HepG2 (cell line): ENCODE results near the gene TEX13D. TPM values are rescaled to one million over a fixed set of nuclear protein-coding genes. Genes with fewer than 3 reads are reported as not detected.

Experiments used
- ATAC-seq: fragments of 200-7000 bp; cut with Tn5 transposase; 3 replicates; pipeline ENCODE4 v1.9.1; 2020; ENCODE audit warnings: mild to moderate bottlenecking, moderate library complexity
- BruUV-seq: library from RNA; stranded (reverse); fragments of 400-500 nt; replicated peaks from 2 replicates; lab custom pipeline; 2021; lab: Mats Ljungman, UMichigan
- CTCF ChIA-PET: fragments of 300-600 bp; formaldehyde crosslinking; extraction: SDS; loops from one replicate; lab custom pipeline; 2021; ENCODE audit warnings: low total read pairs, inconsistent platforms, low intra/inter-chr PET ratio; lab: Yijun Ruan, JAX
- POLR2A ChIA-PET: fragments of 350-600 bp; sonication (Branson Sonifier 250); formaldehyde crosslinking; loops from one replicate; lab custom pipeline; 2020; ENCODE audit warnings: antibody characterized with exemption, inconsistent platforms; lab: Yijun Ruan, JAX
- DNase-seq: peaks from one replicate; pipeline ENCODE4 v3.0.0-alpha.2; 2015; ENCODE audit warnings: low spot score
- FAIRE-seq: peaks from 3 replicates; lab custom pipeline; 2011; peaks lifted over from hg19 to GRCh38; lab: Jason Lieb, UNC
- H2AFZ ChIP-seq: one replicate; pipeline ENCODE4 v1.6.1; 2011; ENCODE audit warnings: low read length, inconsistent platforms
- H3K27ac ChIP-seq: fragments of 300-600 bp; 3 replicates; pipeline ENCODE4 v1.8.0; 2011; ENCODE audit warnings: mixed run types, mild to moderate bottlenecking, mixed read lengths, low read length, inconsistent platforms; ENCODE audit not compliant: insufficient read depth; ENCODE audit errors: extremely low read length
- H3K27me3 ChIP-seq, 2 experiments: fragments of 200-600 bp in 1 of 2; 2 replicates in 1 of 2; 3 replicates in 1 of 2; pipeline versions ENCODE4 v1.6.0 to v1.8.0; 2011; ENCODE audit warnings: low read length in 2 of 2, mild to moderate bottlenecking in 2 of 2, moderate library complexity in 2 of 2, inconsistent platforms in 1 of 2; ENCODE audit not compliant: insufficient read depth in 2 of 2, control insufficient read depth in 1 of 2
- H3K36me3 ChIP-seq, 2 experiments: fragments of 200-600 bp in 1 of 2; replicated peaks in 1 of 2; 2 replicates in 1 of 2; 3 replicates in 1 of 2; pipeline versions ENCODE4 v1.5.1 to v1.8.0; 2011; ENCODE audit warnings: low read length in 2 of 2, inconsistent platforms in 1 of 2; ENCODE audit not compliant: insufficient read depth in 2 of 2, control insufficient read depth in 1 of 2
- H3K4me1 ChIP-seq: 2 replicates; pipeline ENCODE4 v1.5.1; 2012; ENCODE audit warnings: low read length, inconsistent platforms; ENCODE audit not compliant: insufficient read depth
- H3K4me2 ChIP-seq: 2 replicates; pipeline ENCODE4 v1.6.0; 2011; ENCODE audit warnings: low read depth, low read length, inconsistent platforms
- H3K4me3 ChIP-seq, 3 experiments: fragments of 200-600 bp in 1 of 3; sonication (generic), shearing (Covaris generic) in 1 of 3; replicated peaks in 1 of 3; 2 replicates each; pipeline ENCODE4 v1.5.1; 2011 to 2016; ENCODE audit warnings: low read length in 3 of 3, inconsistent platforms in 2 of 3, low read depth in 2 of 3, mild to moderate bottlenecking in 2 of 3, control low read depth in 1 of 3, mixed read lengths in 1 of 3; ENCODE audit not compliant: insufficient read depth in 1 of 3
- H3K79me2 ChIP-seq: one replicate; pipeline ENCODE4 v1.6.1; 2011; ENCODE audit warnings: low read length, inconsistent platforms; ENCODE audit not compliant: insufficient read depth
- H3K9ac ChIP-seq: 2 replicates; pipeline ENCODE4 v1.6.0; 2011; ENCODE audit warnings: mild to moderate bottlenecking, low read depth, low read length, inconsistent platforms; ENCODE audit not compliant: insufficient read depth
- H3K9me3 ChIP-seq: 2 replicates; pipeline ENCODE4 v1.5.1; 2012; ENCODE audit warnings: mild to moderate bottlenecking, low read length
- H4K20me1 ChIP-seq: 2 replicates; pipeline ENCODE4 v1.6.0; 2011; ENCODE audit warnings: inconsistent platforms, mild to moderate bottlenecking, low read length, moderate library complexity; ENCODE audit not compliant: insufficient read depth
- CENPBD1 ChIP-seq: sonication (generic); formaldehyde crosslinking; IDR thresholded peaks from 2 replicates; pipeline ENCODE4 v1.8.0; 2022; ENCODE audit warnings: missing genetic modification reagents, low read depth, mild to moderate bottlenecking, borderline replicate concordance
- CREBL2 ChIP-seq: sonication (generic); formaldehyde crosslinking; IDR thresholded peaks from 2 replicates; pipeline ENCODE4 v1.8.1; 2023; ENCODE audit warnings: missing genetic modification reagents, mild to moderate bottlenecking, borderline replicate concordance
- DNMT1 ChIP-seq: sonication (generic); formaldehyde crosslinking; IDR thresholded peaks from 2 replicates; pipeline ENCODE4 v1.5.1; 2020; ENCODE audit warnings: mild to moderate bottlenecking, missing genetic modification reagents
- GABPB1 ChIP-seq: IDR thresholded peaks from 2 replicates; pipeline ENCODE4 v1.6.1; 2016; ENCODE audit warnings: mild to moderate bottlenecking, missing genetic modification reagents, moderate library complexity, missing compliant biosample characterization
- KDM5A ChIP-seq: fragments of 200-600 bp; sonication (generic); IDR thresholded peaks from 2 replicates; pipeline ENCODE4 v1.7.0; 2018; ENCODE audit warnings: antibody characterized with exemption, mild to moderate bottlenecking, low read length, borderline replicate concordance
- MTF1 ChIP-seq: sonication (generic); formaldehyde crosslinking; IDR thresholded peaks from 2 replicates; pipeline ENCODE4 v1.5.0; 2020; ENCODE audit warnings: missing genetic modification reagents
- MXD1 ChIP-seq: sonication (generic); formaldehyde crosslinking; IDR thresholded peaks from 2 replicates; pipeline ENCODE4 v1.4.0; 2020; ENCODE audit warnings: mild to moderate bottlenecking, missing genetic modification reagents
- NFIC ChIP-seq: IDR thresholded peaks from 2 replicates; pipeline ENCODE4 v1.6.1; 2012; ENCODE audit warnings: mild to moderate bottlenecking, low read length, inconsistent platforms
- PHF20 ChIP-seq: sonication (generic); formaldehyde crosslinking; IDR thresholded peaks from 2 replicates; pipeline ENCODE4 v1.5.0; 2020; ENCODE audit warnings: mild to moderate bottlenecking, missing genetic modification reagents
- PHF21A ChIP-seq: sonication (generic); formaldehyde crosslinking; IDR thresholded peaks from 2 replicates; pipeline ENCODE4 v1.5.0; 2020; ENCODE audit warnings: mild to moderate bottlenecking, missing genetic modification reagents
- THAP9 ChIP-seq: sonication (generic); formaldehyde crosslinking; IDR thresholded peaks from 2 replicates; pipeline ENCODE4; 2020; ENCODE audit warnings: missing genetic modification reagents, mild to moderate bottlenecking, borderline replicate concordance
- U2AF2 ChIP-seq: fragments of 200-400 bp; formaldehyde crosslinking; IDR thresholded peaks from 2 replicates; pipeline ENCODE4 v1.6.1; 2017; ENCODE audit warnings: low read depth, mild to moderate bottlenecking, low read length
- ZBTB25 ChIP-seq: IDR thresholded peaks from 2 replicates; pipeline ENCODE4 v1.6.1; 2018; ENCODE audit warnings: missing genetic modification reagents
- ZNF10 ChIP-seq: sonication (generic); formaldehyde crosslinking; IDR thresholded peaks from 2 replicates; pipeline ENCODE4 v1.4.0; 2020; ENCODE audit warnings: mild to moderate bottlenecking, low read depth, missing genetic modification reagents, borderline replicate concordance
- ZNF180 ChIP-seq: sonication (generic); formaldehyde crosslinking; IDR thresholded peaks from 2 replicates; pipeline ENCODE4 v1.4.0; 2020; ENCODE audit warnings: low read depth, missing genetic modification reagents, borderline replicate concordance
- ZNF383 ChIP-seq: sonication (generic); formaldehyde crosslinking; IDR thresholded peaks from 2 replicates; pipeline ENCODE4 v1.4.0; 2020; ENCODE audit warnings: missing genetic modification reagents, mild to moderate bottlenecking, borderline replicate concordance
- ZNF44 ChIP-seq: sonication (generic); formaldehyde crosslinking; IDR thresholded peaks from 2 replicates; pipeline ENCODE4 v1.5.1; 2020; ENCODE audit warnings: mild to moderate bottlenecking, missing genetic modification reagents
- ZNF7 ChIP-seq: IDR thresholded peaks from 2 replicates; pipeline ENCODE4 v1.6.1; 2016; ENCODE audit warnings: missing biosample characterization, missing genetic modification reagents
- ZNF709 ChIP-seq: sonication (generic); formaldehyde crosslinking; IDR thresholded peaks from 2 replicates; pipeline ENCODE4 v1.5.0; 2020; ENCODE audit warnings: mild to moderate bottlenecking, missing genetic modification reagents
- ZNF746 ChIP-seq: sonication (generic); formaldehyde crosslinking; IDR thresholded peaks from 2 replicates; pipeline ENCODE4 v1.8.0; 2022; ENCODE audit warnings: mild to moderate bottlenecking, missing genetic modification reagents
- ZNF891 ChIP-seq: sonication (generic); formaldehyde crosslinking; IDR thresholded peaks from 2 replicates; pipeline ENCODE4 v1.5.0; 2020; ENCODE audit warnings: mild to moderate bottlenecking, missing genetic modification reagents
- WGBS: methylation state at CpG from one replicate; pipeline ENCODE4 v1.1.6; 2017; ENCODE audit warnings: low lambda C conversion rate; 5-methylcytosine and 5-hydroxymethylcytosine counted together
- in situ Hi-C: cut with HindIII; loops from 2 replicates; pipeline ENCODE4 v1.10.0; 2017; ENCODE audit warnings: low pct_unique_long_range_greater_than_20kb; ENCODE audit not compliant: extremely low pct_ligation_motif_present
- intact Hi-C: fragments of 100-400 bp; cut with micrococcal nuclease; formaldehyde crosslinking; loops from one replicate; pipeline ENCODE4 v1.10.0; 2022; ENCODE audit not compliant: unreplicated experiment
- polyA plus RNA-seq, 8 experiments: library from polyadenylated mRNA; depleted of rRNA in 3 of 8; stranded (reverse) in 7 of 8; unstranded in 1 of 8; fragments of >200 nt; fragmentation: Illumina TruSeq in 4 of 8; extraction: Trizol in 4 of 8; gene quantifications; 2 replicates each; pipeline versions ENCODE4 v1.2.1 to v1.2.3, GENCODE V29; 2011 to 2016; ENCODE audit warnings: low read depth in 4 of 8, missing spikeins in 1 of 8, mixed read lengths in 1 of 8; ENCODE audit not compliant: insufficient read depth in 1 of 8
- total RNA-seq, 5 experiments: library from RNA; depleted of rRNA; stranded (reverse); fragments of >200 nt; fragmentation: Illumina TruSeq; extraction: Trizol; gene quantifications; 2 replicates each; pipeline ENCODE4 v1.2.3, GENCODE V29; 2016; ENCODE audit warnings: low read depth in 1 of 5

The TEX13D gene
- total and polyA plus RNA-seq, 2 of the 13 experiments (the other 11 are each of a cell fraction or from before 2014, with no cell fraction given), result not detected

- TF ChIP-seq U2AF2 (no peak), ZNF10 (no peak), NFIC (no peak), CREBL2 (CRISPR knock-in tag) (no peak), ZBTB25 (CRISPR knock-in tag) (no peak), PHF20 (CRISPR knock-in tag) (no peak), KDM5A (no peak), ZNF709 (CRISPR knock-in tag) (no peak), CENPBD1 (CRISPR knock-in tag) (no peak)
- TF ChIP-seq, all 625 proteins: peak for 0
Measured at GRCh38 chrX:124378643-124379042, 46.2 kb downstream of the TEX13D start (continued).

- in situ Hi-C loops, result no loop called here
- ATAC-seq, result no peak
- TF ChIP-seq PHF21A, result no peak
- TF ChIP-seq DNMT1, result no peak
- TF ChIP-seq THAP9 (CRISPR knock-in tag), result no peak
- TF ChIP-seq ZNF180, result no peak
- TF ChIP-seq ZNF44 (CRISPR knock-in tag), result no peak
- TF ChIP-seq GABPB1 (CRISPR knock-in tag), result no peak
- no peak for TF ChIP-seq ZNF746 (CRISPR knock-in tag)
- TF ChIP-seq MXD1 (CRISPR knock-in tag), result no peak
- TF ChIP-seq ZNF7 (CRISPR knock-in tag), result no peak
- no peak for TF ChIP-seq MTF1
- TF ChIP-seq ZNF383 (CRISPR knock-in tag), result no peak
- no peak for TF ChIP-seq ZNF891
Measured at GRCh38 chrX:124383354-124383753, 50.9 kb downstream of the TEX13D start.

More at GRCh38 chrX:124383354-124383753, 50.9 kb downstream of the TEX13D start:
- CTCF ChIA-PET, result no interaction called here
- no peaks in the 10 kb centered on the region for H3K36me3 ChIP-seq
- 4% methylated on average over 3 of the region's 4 CpGs for WGBS
- POLR2A ChIA-PET, result no interaction called here
- no peak overlapping the region for H3K4me3 ChIP-seq
- no peaks in the 10 kb centered on the region for H4K20me1 ChIP-seq
- no peaks in the 10 kb centered on the region for H3K79me2 ChIP-seq
- FAIRE-seq, result no peak
- no peak for DNase-seq
- no peak overlapping the region for H3K9ac ChIP-seq
- H3K9me3 ChIP-seq, result no peaks in the 10 kb centered on the region
- intact Hi-C loops, result no loop called here
- H3K4me1 ChIP-seq, result no peaks in the 10 kb centered on the region
- BruUV-seq, result no TSS peak
- H3K4me2 ChIP-seq, result no peak overlapping the region
- H3K27me3 ChIP-seq, result no peaks in the 10 kb centered on the region
- no peak overlapping the region for H2AFZ ChIP-seq
- H3K27ac ChIP-seq, result no peak overlapping the region
